WTC11 (cell line): ENCODE data around the gene OGN. TPM values are rescaled to one million over a fixed set of nuclear protein-coding genes. Genes with fewer than 3 reads are reported as not detected.

Source experiments
- ATAC-seq: fragments of 200-7000 bp; cut with Tn5 transposase; 2 replicates; pipeline ENCODE4 v1.10.0; 2021; ENCODE audit warnings: mild to moderate bottlenecking, moderate library complexity
- CTCF ChIA-PET: fragments of 300-600 bp; sonication (Branson Sonifier 250); formaldehyde crosslinking; loops from one replicate; lab custom pipeline; 2021; ENCODE audit warnings: antibody characterized with exemption; lab: Charles Lee
- POLR2A ChIA-PET: fragments of 350-600 bp; sonication (Branson Sonifier 250); formaldehyde crosslinking; loops from one replicate; lab custom pipeline; 2021; ENCODE audit warnings: antibody characterized with exemption; lab: Charles Lee
- DNase-seq: peaks from one replicate; pipeline ENCODE4 v3.0.0; 2021; ENCODE audit warnings: low spot score
- H3K27ac Mint-ChIP-seq: 2 replicates; pipeline ENCODE4 v1.8.0; 2021; ENCODE audit warnings: mixed read lengths
- H3K27me3 Mint-ChIP-seq: 2 replicates; pipeline ENCODE4 v1.8.0; 2021; ENCODE audit warnings: low read depth, mild to moderate bottlenecking, moderate library complexity, mixed read lengths
- H3K36me3 Mint-ChIP-seq: 2 replicates; pipeline ENCODE4 v1.8.0; 2021; ENCODE audit warnings: mixed read lengths
- H3K4me1 Mint-ChIP-seq: 2 replicates; pipeline ENCODE4 v1.8.0; 2022; ENCODE audit warnings: mixed read lengths
- H3K4me3 Mint-ChIP-seq: 2 replicates; pipeline ENCODE4 v1.8.0; 2021; ENCODE audit warnings: mild to moderate bottlenecking, moderate library complexity, mixed read lengths
- H3K9me3 Mint-ChIP-seq: 2 replicates; pipeline ENCODE4 v1.8.0; 2021; ENCODE audit warnings: mixed read lengths
- ARID4B ChIP-seq: sonication (generic); formaldehyde crosslinking; IDR thresholded peaks from 2 replicates; pipeline ENCODE4 v1.8.0; 2023; ENCODE audit warnings: missing genetic modification reagents, mild to moderate bottlenecking, borderline replicate concordance
- ATF6 ChIP-seq: sonication (generic); formaldehyde crosslinking; IDR thresholded peaks from 2 replicates; pipeline ENCODE4 v1.8.1; 2023; ENCODE audit warnings: mild to moderate bottlenecking, missing genetic modification reagents
- EMX1 ChIP-seq: fragments of 250-450 bp; sonication (Bioruptor Pico); IDR thresholded peaks from 2 replicates; pipeline ENCODE4 v1.8.0; 2021; ENCODE audit warnings: mild to moderate bottlenecking
- HMGA2 ChIP-seq: fragments of 250-450 bp; sonication (Bioruptor Pico); IDR thresholded peaks from 2 replicates; pipeline ENCODE4 v1.4.0; 2021; ENCODE audit warnings: mild to moderate bottlenecking, moderate library complexity
- IRF1 ChIP-seq: sonication (generic); formaldehyde crosslinking; IDR thresholded peaks from 2 replicates; pipeline ENCODE4 v1.8.0; 2023; ENCODE audit warnings: missing genetic modification reagents
- MLX ChIP-seq: sonication (generic); formaldehyde crosslinking; IDR thresholded peaks from 2 replicates; pipeline ENCODE4 v1.8.1; 2023; ENCODE audit warnings: mild to moderate bottlenecking, missing genetic modification reagents, moderate library complexity
- NFE2L1 ChIP-seq: sonication (generic); formaldehyde crosslinking; IDR thresholded peaks from 2 replicates; pipeline ENCODE4 v1.8.1; 2023; ENCODE audit warnings: missing genetic modification reagents
- OVOL2 ChIP-seq: fragments of 250-450 bp; sonication (Bioruptor Pico); IDR thresholded peaks from 2 replicates; pipeline ENCODE4 v1.9.0; 2021; ENCODE audit warnings: mild to moderate bottlenecking, borderline replicate concordance
- PRRX2 ChIP-seq: fragments of 250-450 bp; sonication (Bioruptor Pico); IDR thresholded peaks from 2 replicates; pipeline ENCODE4 v1.8.0; 2021; ENCODE audit warnings: mild to moderate bottlenecking
- SMAD4 ChIP-seq: sonication (generic); formaldehyde crosslinking; IDR thresholded peaks from 2 replicates; pipeline ENCODE4 v1.8.0; 2022; ENCODE audit warnings: mild to moderate bottlenecking, missing genetic modification reagents
- SP1 ChIP-seq: sonication (generic); formaldehyde crosslinking; conservative IDR thresholded peaks from 2 replicates; pipeline ENCODE4 v1.8.1; 2022; ENCODE audit warnings: missing genetic modification reagents
- USF2 ChIP-seq: sonication (generic); formaldehyde crosslinking; IDR thresholded peaks from 2 replicates; pipeline ENCODE4 v1.8.1; 2023; ENCODE audit warnings: mild to moderate bottlenecking, missing genetic modification reagents, moderate library complexity
- ZMAT4 ChIP-seq: fragments of 250-450 bp; sonication (Bioruptor Pico); IDR thresholded peaks from 2 replicates; pipeline ENCODE4 v1.9.0; 2021; ENCODE audit warnings: mild to moderate bottlenecking
- ZNF121 ChIP-seq: sonication (generic); formaldehyde crosslinking; IDR thresholded peaks from 2 replicates; pipeline ENCODE4 v1.8.0; 2023; ENCODE audit warnings: missing genetic modification reagents
- ZNF219 ChIP-seq: sonication (generic); formaldehyde crosslinking; IDR thresholded peaks from 2 replicates; pipeline ENCODE4 v1.8.0; 2023; ENCODE audit warnings: missing genetic modification reagents, mild to moderate bottlenecking, borderline replicate concordance
- total RNA-seq: library from RNA; stranded (reverse); gene quantifications from 3 replicates; pipeline ENCODE4 v1.2.3, GENCODE V29; 2021
- TF ChIP-seq, protein P1 (sequence below): sonication (generic); formaldehyde crosslinking; conservative IDR thresholded peaks from 2 replicates; pipeline ENCODE4 v1.8.1; 2023; ENCODE audit warnings: mild to moderate bottlenecking, low read depth, missing genetic modification reagents, moderate library complexity
- TF ChIP-seq, protein P2 (sequence below): fragments of 250-450 bp; sonication (Bioruptor Pico); IDR thresholded peaks from 2 replicates; pipeline ENCODE4 v1.8.0; 2021; ENCODE audit warnings: mild to moderate bottlenecking

Gene OGN
- total RNA-seq, 1 experiment from 2014 or later: not detected

- TF ChIP-seq ZNF121 (no peak), SMAD4 (CRISPR knock-in tag) (no peak), IRF1 (CRISPR knock-in tag) (no peak), HMGA2 (CRISPR knock-in tag) (no peak), MLX (CRISPR knock-in tag) (no peak), PRRX2 (CRISPR knock-in tag) (no peak), USF2 (CRISPR knock-in tag) (no peak), ZMAT4 (no peak), EMX1 (CRISPR knock-in tag) (no peak), ARID4B (CRISPR knock-in tag) (no peak), ATF6 (no peak), NFE2L1 (CRISPR knock-in tag) (no peak), OVOL2 (CRISPR knock-in tag) (no peak), SP1 (CRISPR knock-in tag) (no peak), ZNF219 (CRISPR knock-in tag) (no peak)
- TF ChIP-seq, protein P1, sequence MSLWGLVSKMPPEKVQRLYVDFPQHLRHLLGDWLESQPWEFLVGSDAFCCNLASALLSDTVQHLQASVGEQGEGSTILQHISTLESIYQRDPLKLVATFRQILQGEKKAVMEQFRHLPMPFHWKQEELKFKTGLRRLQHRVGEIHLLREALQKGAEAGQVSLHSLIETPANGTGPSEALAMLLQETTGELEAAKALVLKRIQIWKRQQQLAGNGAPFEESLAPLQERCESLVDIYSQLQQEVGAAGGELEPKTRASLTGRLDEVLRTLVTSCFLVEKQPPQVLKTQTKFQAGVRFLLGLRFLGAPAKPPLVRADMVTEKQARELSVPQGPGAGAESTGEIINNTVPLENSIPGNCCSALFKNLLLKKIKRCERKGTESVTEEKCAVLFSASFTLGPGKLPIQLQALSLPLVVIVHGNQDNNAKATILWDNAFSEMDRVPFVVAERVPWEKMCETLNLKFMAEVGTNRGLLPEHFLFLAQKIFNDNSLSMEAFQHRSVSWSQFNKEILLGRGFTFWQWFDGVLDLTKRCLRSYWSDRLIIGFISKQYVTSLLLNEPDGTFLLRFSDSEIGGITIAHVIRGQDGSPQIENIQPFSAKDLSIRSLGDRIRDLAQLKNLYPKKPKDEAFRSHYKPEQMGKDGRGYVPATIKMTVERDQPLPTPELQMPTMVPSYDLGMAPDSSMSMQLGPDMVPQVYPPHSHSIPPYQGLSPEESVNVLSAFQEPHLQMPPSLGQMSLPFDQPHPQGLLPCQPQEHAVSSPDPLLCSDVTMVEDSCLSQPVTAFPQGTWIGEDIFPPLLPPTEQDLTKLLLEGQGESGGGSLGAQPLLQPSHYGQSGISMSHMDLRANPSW (CRISPR knock-in tag): no peak
- TF ChIP-seq, protein P2, sequence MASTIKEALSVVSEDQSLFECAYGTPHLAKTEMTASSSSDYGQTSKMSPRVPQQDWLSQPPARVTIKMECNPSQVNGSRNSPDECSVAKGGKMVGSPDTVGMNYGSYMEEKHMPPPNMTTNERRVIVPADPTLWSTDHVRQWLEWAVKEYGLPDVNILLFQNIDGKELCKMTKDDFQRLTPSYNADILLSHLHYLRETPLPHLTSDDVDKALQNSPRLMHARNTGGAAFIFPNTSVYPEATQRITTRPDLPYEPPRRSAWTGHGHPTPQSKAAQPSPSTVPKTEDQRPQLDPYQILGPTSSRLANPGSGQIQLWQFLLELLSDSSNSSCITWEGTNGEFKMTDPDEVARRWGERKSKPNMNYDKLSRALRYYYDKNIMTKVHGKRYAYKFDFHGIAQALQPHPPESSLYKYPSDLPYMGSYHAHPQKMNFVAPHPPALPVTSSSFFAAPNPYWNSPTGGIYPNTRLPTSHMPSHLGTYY (CRISPR knock-in tag): no peak
- no peaks in the 10 kb centered on the region for H3K36me3 Mint-ChIP-seq
- POLR2A ChIA-PET: no interaction called here
- H3K27me3 Mint-ChIP-seq: no peaks in the 10 kb centered on the region
- ATAC-seq: no peak
- DNase-seq: no peak
- H3K9me3 Mint-ChIP-seq: no peaks in the 10 kb centered on the region
- CTCF ChIA-PET: no interaction called here
- no peak overlapping the region for H3K4me3 Mint-ChIP-seq
- peaks cover 6% of the 10 kb centered on the region; the same call in 1 of the 2 replicates for H3K4me1 Mint-ChIP-seq
- no peak overlapping the region for H3K27ac Mint-ChIP-seq
Measured at GRCh38 chr9:92406477-92406876, 2.1 kb upstream of the OGN start.
